ENCODE results near the gene ESYT1. TPM values are rescaled to one million over a fixed set of nuclear protein-coding genes. Genes with fewer than 3 reads are reported as not detected.
"Not testable (repeated sequence)": the region's sequence is repeated elsewhere in the genome, so short reads cannot be mapped to it uniquely, and the experiment has no call there.

ESYT1 gene
- total RNA-seq, 1 donor = 304 TPM

DNA sequence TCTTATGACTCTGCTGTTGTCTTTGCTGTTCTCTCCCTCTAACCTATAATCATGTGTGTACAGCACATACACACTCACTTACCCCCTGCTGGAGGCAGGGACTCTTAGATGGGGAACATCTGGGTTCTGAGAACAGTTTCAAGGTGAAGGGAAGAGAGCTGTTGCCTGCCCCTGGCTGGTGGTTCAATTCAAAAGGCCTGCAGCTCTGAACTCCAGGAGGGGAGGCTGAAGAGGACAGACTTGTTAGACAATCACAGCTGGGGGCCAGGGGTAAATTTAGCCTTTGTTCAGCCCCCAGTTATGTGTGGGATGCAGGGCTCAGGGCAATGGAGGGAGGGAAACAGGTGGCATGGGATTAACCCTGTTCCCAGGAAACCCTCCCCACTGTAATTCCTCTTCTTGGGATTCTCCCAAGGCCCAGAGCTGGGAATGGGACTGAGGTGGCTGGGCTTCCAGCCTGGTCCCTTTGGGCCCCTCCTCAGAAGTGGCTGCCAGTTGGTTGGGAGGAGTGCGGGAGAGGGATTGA is 26.2 kb downstream of the ESYT1 start:
- TF ChIP-seq, protein P1, sequence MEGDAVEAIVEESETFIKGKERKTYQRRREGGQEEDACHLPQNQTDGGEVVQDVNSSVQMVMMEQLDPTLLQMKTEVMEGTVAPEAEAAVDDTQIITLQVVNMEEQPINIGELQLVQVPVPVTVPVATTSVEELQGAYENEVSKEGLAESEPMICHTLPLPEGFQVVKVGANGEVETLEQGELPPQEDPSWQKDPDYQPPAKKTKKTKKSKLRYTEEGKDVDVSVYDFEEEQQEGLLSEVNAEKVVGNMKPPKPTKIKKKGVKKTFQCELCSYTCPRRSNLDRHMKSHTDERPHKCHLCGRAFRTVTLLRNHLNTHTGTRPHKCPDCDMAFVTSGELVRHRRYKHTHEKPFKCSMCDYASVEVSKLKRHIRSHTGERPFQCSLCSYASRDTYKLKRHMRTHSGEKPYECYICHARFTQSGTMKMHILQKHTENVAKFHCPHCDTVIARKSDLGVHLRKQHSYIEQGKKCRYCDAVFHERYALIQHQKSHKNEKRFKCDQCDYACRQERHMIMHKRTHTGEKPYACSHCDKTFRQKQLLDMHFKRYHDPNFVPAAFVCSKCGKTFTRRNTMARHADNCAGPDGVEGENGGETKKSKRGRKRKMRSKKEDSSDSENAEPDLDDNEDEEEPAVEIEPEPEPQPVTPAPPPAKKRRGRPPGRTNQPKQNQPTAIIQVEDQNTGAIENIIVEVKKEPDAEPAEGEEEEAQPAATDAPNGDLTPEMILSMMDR (IDR thresholded peaks at IDR 0.05; ENCODE audit: extremely low read depth, low read depth, low read length) = no peak
- H3K36me3 ChIP-seq (ENCODE audit: insufficient read depth, low read length) = peaks cover 13% of the 10 kb centered on the region
- no peak for DNase-seq (ENCODE audit: insufficient read length, low spot score, missing footprints)
- H2AFZ ChIP-seq (ENCODE audit: low read length) = no peak overlapping the region
- H3K27me3 ChIP-seq (ENCODE audit: insufficient read depth, low read length) = no peaks in the 10 kb centered on the region
- H3K9me3 ChIP-seq (ENCODE audit: low read depth, low read length) = no peaks in the 10 kb centered on the region
- H3K4me3 ChIP-seq (ENCODE audit: insufficient read depth, low read length) = no peak overlapping the region
- peaks cover 6% of the 10 kb centered on the region for H4K20me1 ChIP-seq (ENCODE audit: insufficient read depth, low read length)
- H3K79me2 ChIP-seq (ENCODE audit: insufficient read depth, low read length) = peaks cover 27% of the 10 kb centered on the region
- H3K4me2 ChIP-seq (ENCODE audit: insufficient read depth, low read length) = no peak overlapping the region
- no peak overlapping the region for H3K27ac ChIP-seq (ENCODE audit: low read depth, low read length)
- peaks cover 22% of the 10 kb centered on the region for H3K4me1 ChIP-seq (ENCODE audit: insufficient read depth, low read length)

GRCh38 chr12:56154818-56155217 is 26.8 kb downstream of the ESYT1 start:
- H3K9me3 ChIP-seq (ENCODE audit: low read depth, low read length) = no peaks in the 10 kb centered on the region
- no peak overlapping the region for H3K4me3 ChIP-seq (ENCODE audit: insufficient read depth, low read length)
- no peak overlapping the region for H3K4me2 ChIP-seq (ENCODE audit: insufficient read depth, low read length)
- H3K79me2 ChIP-seq (ENCODE audit: insufficient read depth, low read length) = peaks cover 32% of the 10 kb centered on the region
- no peak for DNase-seq (ENCODE audit: insufficient read length, low spot score, missing footprints)
- no peak overlapping the region for H2AFZ ChIP-seq (ENCODE audit: low read length)
- TF ChIP-seq, protein P1 (IDR thresholded peaks at IDR 0.05; ENCODE audit: extremely low read depth, low read depth, low read length) = no peak
- peaks cover 11% of the 10 kb centered on the region for H4K20me1 ChIP-seq (ENCODE audit: insufficient read depth, low read length)
- peaks cover 27% of the 10 kb centered on the region for H3K4me1 ChIP-seq (ENCODE audit: insufficient read depth, low read length)
- H3K27ac ChIP-seq (ENCODE audit: low read depth, low read length) = no peak overlapping the region
- H3K36me3 ChIP-seq (ENCODE audit: insufficient read depth, low read length) = peaks cover 18% of the 10 kb centered on the region
- H3K27me3 ChIP-seq (ENCODE audit: insufficient read depth, low read length) = no peaks in the 10 kb centered on the region

GRCh38 chr12:56155256-56155845 is 27.3 kb downstream of the ESYT1 start:
- peaks cover 16% of the 10 kb centered on the region for H4K20me1 ChIP-seq (ENCODE audit: insufficient read depth, low read length)
- peaks cover 32% of the 10 kb centered on the region for H3K4me1 ChIP-seq (ENCODE audit: insufficient read depth, low read length)
- no peak overlapping the region for H3K4me2 ChIP-seq (ENCODE audit: insufficient read depth, low read length)
- H3K27me3 ChIP-seq (ENCODE audit: insufficient read depth, low read length) = no peaks in the 10 kb centered on the region
- H3K36me3 ChIP-seq (ENCODE audit: insufficient read depth, low read length) = peaks cover 24% of the 10 kb centered on the region
- H2AFZ ChIP-seq (ENCODE audit: low read length) = no peak overlapping the region
- no peaks in the 10 kb centered on the region for H3K9me3 ChIP-seq (ENCODE audit: low read depth, low read length)
- TF ChIP-seq, protein P1 (IDR thresholded peaks at IDR 0.05; ENCODE audit: extremely low read depth, low read depth, low read length) = no peak
- DNase-seq (ENCODE audit: insufficient read length, low spot score, missing footprints) = no peak
- peaks cover 38% of the 10 kb centered on the region for H3K79me2 ChIP-seq (ENCODE audit: insufficient read depth, low read length)
- no peak overlapping the region for H3K27ac ChIP-seq (ENCODE audit: low read depth, low read length)
- no peak overlapping the region for H3K4me3 ChIP-seq (ENCODE audit: insufficient read depth, low read length)

GRCh38 chr12:56156464-56157200 is 28.6 kb downstream of the ESYT1 start:
- peaks cover 36% of the 10 kb centered on the region for H3K4me1 ChIP-seq (ENCODE audit: insufficient read depth, low read length)
- DNase-seq (ENCODE audit: insufficient read length, low spot score, missing footprints); H3K9me3 ChIP-seq (ENCODE audit: low read depth, low read length); H3K27me3 ChIP-seq (ENCODE audit: insufficient read depth, low read length): not testable (repeated sequence)
- H3K4me2 ChIP-seq (ENCODE audit: insufficient read depth, low read length) = peak overlapping the region; percentile 99
- H3K79me2 ChIP-seq (ENCODE audit: insufficient read depth, low read length) = peaks cover 50% of the 10 kb centered on the region
- peaks cover 29% of the 10 kb centered on the region for H4K20me1 ChIP-seq (ENCODE audit: insufficient read depth, low read length)
- peak overlapping the region; percentile 92 for H3K4me3 ChIP-seq (ENCODE audit: insufficient read depth, low read length)
- peak overlapping the region; percentile 86 for H2AFZ ChIP-seq (ENCODE audit: low read length)
- H3K36me3 ChIP-seq (ENCODE audit: insufficient read depth, low read length) = peaks cover 37% of the 10 kb centered on the region
- H3K27ac ChIP-seq (ENCODE audit: low read depth, low read length) = peak overlapping the region; percentile 73
